ENCODE results near the gene MARS1. TPM values are rescaled to one million over a fixed set of nuclear protein-coding genes. Genes with fewer than 3 reads are reported as not detected.

MARS1 gene
- total RNA-seq, 1 donor, result 90.3 TPM

- Histone ChIP-seq H3K27me3 (ENCODE audit: insufficient read depth, low read length) (no peaks in the 10 kb centered on the region), H3K9me3 (ENCODE audit: low read depth, low read length) (no peaks in the 10 kb centered on the region), H3K4me1 (ENCODE audit: insufficient read depth, low read length) (no peaks in the 10 kb centered on the region), H3K4me3 (ENCODE audit: low read length) (no peak overlapping the region)
Observed at GRCh38 chr12:57564178-57564740, 76.4 kb downstream of the MARS1 start.

Other genes with a start within 250 kb of the MARS1 start
- 3.1 TPM for gene STAC3, start 236.9 kb upstream of the MARS1 start, total RNA-seq
- gene R3HDM2, start 57.0 kb upstream of the MARS1 start, total RNA-seq, result 31.3 TPM
- gene INHBC, start 53.3 kb upstream of the MARS1 start, total RNA-seq, result 0.10 TPM
- not detected for gene INHBE, start 32.8 kb upstream of the MARS1 start, total RNA-seq
- gene GLI1, start 28.3 kb upstream of the MARS1 start, total RNA-seq, result 0.10 TPM
- 77.6 TPM for gene ARHGAP9, start 8.2 kb upstream of the MARS1 start, total RNA-seq
- gene DDIT3, start 32.4 kb downstream of the MARS1 start, total RNA-seq, result 130 TPM
- 10.6 TPM for gene MBD6, start 34.8 kb downstream of the MARS1 start, total RNA-seq
- gene DCTN2, start 59.1 kb downstream of the MARS1 start, total RNA-seq, result 52.2 TPM
- gene KIF5A, start 62.0 kb downstream of the MARS1 start, total RNA-seq, result 0.21 TPM
- 26.0 TPM for gene PIP4K2C, start 103.1 kb downstream of the MARS1 start, total RNA-seq
- gene DTX3, start 116.8 kb downstream of the MARS1 start, total RNA-seq, result 12.6 TPM
- gene ARHGEF25, start 123.4 kb downstream of the MARS1 start, total RNA-seq, result 0.31 TPM
- under 0.01 TPM for gene B4GALNT1, start 145.1 kb downstream of the MARS1 start, total RNA-seq
- 166 TPM for gene OS9, start 206.1 kb downstream of the MARS1 start, total RNA-seq